Chondrocyte (in vitro differentiated cells): ENCODE results near the gene TDRD7. TPM values are rescaled to one million over a fixed set of nuclear protein-coding genes. Genes with fewer than 3 reads are reported as not detected.

Experiments used
- DNase-seq: peaks from one replicate; pipeline ENCODE4 v3.0.0; 2021; ENCODE audit warnings: mixed read lengths, low spot score
- H3K27ac Mint-ChIP-seq: one replicate; pipeline ENCODE4 v1.8.0; 2021; ENCODE audit warnings: mild to moderate bottlenecking, moderate library complexity, mixed read lengths; ENCODE audit not compliant: unreplicated experiment
- H3K27me3 Mint-ChIP-seq: 2 replicates; pipeline ENCODE4 v1.8.0; 2021; ENCODE audit warnings: low read depth, mixed read lengths
- H3K36me3 Mint-ChIP-seq: 2 replicates; pipeline ENCODE4 v1.8.0; 2021; ENCODE audit warnings: low read depth, mixed read lengths
- H3K4me1 Mint-ChIP-seq: 2 replicates; pipeline ENCODE4 v1.8.0; 2021; ENCODE audit warnings: low read depth, mild to moderate bottlenecking, mixed read lengths
- H3K4me3 Mint-ChIP-seq: one replicate; pipeline ENCODE4 v1.8.0; 2021; ENCODE audit warnings: mild to moderate bottlenecking, moderate library complexity, mixed read lengths; ENCODE audit not compliant: unreplicated experiment
- H3K9me3 Mint-ChIP-seq: 2 replicates; pipeline ENCODE4 v1.8.0; 2021; ENCODE audit warnings: low read depth, mixed read lengths
- total RNA-seq: library from RNA; stranded (reverse); gene quantifications from 3 replicates; pipeline ENCODE4 v1.2.1, GENCODE V29; 2021
- TF ChIP-seq, protein P1 (sequence below): fragments of 200-600 bp; sonication (generic); IDR thresholded peaks from 2 replicates; pipeline ENCODE4 v1.5.0; 2021; ENCODE audit warnings: antibody characterized with exemption, mild to moderate bottlenecking, moderate library complexity

Gene TDRD7
- total RNA-seq, 1 donor from 2014 or later: 9.7 TPM

DNA sequence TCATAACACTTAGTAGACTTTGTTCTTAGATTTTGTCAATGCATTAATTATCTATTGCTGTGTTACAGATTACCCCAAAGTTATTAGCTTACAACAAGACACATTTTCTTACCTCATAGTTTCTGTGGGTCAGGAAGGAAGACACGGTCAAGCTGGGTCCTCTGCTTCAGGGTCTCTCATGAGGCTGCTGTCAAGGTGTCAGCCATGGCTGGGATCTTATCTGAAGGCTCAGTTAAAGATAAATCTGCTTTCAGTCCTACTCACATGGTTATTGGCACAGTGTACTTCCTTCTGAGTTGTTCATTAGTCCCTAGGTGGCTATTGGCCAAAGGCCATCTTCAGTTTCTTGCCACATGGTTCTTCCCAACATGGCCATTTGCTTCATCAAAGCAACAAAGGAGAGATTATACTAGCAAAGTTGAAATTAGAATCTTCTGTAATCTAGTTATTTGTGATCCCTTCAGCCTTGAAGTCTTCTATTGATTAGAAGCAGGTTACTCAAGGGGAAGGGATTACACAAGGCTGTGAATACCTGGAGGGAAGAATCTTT is 25.2 kb downstream of the TDRD7 start:
- H3K27me3 Mint-ChIP-seq: no peaks in the 10 kb centered on the region
- H3K4me3 Mint-ChIP-seq: no peak overlapping the region
- H3K9me3 Mint-ChIP-seq: no peaks in the 10 kb centered on the region

DNA sequence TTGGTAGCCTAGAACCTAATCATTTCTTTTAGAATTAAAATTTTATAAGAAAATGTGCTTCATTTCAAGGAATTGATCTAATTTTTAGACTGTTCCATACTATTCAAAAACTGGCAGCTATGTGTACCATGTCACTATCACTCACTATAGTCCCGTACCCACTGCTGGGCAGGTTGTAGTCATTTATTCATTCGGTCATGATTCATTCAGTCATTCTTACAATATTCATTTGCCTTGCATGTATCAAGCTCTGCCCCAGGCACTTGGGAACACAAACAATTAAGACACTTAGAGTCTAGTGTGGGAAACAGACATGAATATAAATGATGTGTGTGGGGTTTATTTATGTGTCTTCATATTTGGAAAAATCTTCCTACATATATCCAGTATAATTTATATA is 26.4 kb downstream of the TDRD7 start:
- Mint-ChIP-seq H3K27ac (no peak overlapping the region), H3K27me3 (no peaks in the 10 kb centered on the region), H3K4me3 (no peak overlapping the region), H3K36me3 (peaks cover 16% of the 10 kb centered on the region), H3K9me3 (no peaks in the 10 kb centered on the region), H3K4me1 (no peaks in the 10 kb centered on the region)
- no peak for DNase-seq
- TF ChIP-seq, protein P1, sequence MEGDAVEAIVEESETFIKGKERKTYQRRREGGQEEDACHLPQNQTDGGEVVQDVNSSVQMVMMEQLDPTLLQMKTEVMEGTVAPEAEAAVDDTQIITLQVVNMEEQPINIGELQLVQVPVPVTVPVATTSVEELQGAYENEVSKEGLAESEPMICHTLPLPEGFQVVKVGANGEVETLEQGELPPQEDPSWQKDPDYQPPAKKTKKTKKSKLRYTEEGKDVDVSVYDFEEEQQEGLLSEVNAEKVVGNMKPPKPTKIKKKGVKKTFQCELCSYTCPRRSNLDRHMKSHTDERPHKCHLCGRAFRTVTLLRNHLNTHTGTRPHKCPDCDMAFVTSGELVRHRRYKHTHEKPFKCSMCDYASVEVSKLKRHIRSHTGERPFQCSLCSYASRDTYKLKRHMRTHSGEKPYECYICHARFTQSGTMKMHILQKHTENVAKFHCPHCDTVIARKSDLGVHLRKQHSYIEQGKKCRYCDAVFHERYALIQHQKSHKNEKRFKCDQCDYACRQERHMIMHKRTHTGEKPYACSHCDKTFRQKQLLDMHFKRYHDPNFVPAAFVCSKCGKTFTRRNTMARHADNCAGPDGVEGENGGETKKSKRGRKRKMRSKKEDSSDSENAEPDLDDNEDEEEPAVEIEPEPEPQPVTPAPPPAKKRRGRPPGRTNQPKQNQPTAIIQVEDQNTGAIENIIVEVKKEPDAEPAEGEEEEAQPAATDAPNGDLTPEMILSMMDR: no peak

More for the DNA sequence above, 25.2 kb downstream of the TDRD7 start:
- H3K27ac Mint-ChIP-seq: no peak overlapping the region
- no peaks in the 10 kb centered on the region for H3K4me1 Mint-ChIP-seq
- no peak for DNase-seq
- H3K36me3 Mint-ChIP-seq: peaks cover 18% of the 10 kb centered on the region
- TF ChIP-seq, protein P1: no peak

DNA sequence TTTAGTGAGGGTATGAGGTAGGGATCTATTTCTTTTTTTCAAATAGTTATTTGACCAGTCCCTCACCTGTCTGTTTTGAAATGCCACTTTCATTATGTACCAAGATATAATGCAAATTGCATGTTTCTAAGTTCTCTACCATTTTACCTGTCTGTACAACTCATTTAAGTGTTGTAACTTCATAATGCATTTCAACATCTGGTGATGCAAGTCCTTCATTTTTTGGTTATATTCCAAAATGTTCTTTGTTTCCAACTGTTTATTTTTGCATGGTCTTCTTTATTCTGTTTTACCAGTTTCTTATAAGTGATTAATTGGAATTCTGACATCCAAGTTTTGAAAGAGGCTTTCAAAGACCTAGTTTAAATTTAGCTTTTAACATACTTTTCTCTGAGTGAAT is 26.8 kb downstream of the TDRD7 start:
- Mint-ChIP-seq H3K27ac (no peak overlapping the region), H3K27me3 (no peaks in the 10 kb centered on the region), H3K4me1 (no peaks in the 10 kb centered on the region), H3K36me3 (peaks cover 12% of the 10 kb centered on the region), H3K9me3 (no peaks in the 10 kb centered on the region), H3K4me3 (no peak overlapping the region)
- TF ChIP-seq, protein P1: no peak
- no peak for DNase-seq

DNA sequence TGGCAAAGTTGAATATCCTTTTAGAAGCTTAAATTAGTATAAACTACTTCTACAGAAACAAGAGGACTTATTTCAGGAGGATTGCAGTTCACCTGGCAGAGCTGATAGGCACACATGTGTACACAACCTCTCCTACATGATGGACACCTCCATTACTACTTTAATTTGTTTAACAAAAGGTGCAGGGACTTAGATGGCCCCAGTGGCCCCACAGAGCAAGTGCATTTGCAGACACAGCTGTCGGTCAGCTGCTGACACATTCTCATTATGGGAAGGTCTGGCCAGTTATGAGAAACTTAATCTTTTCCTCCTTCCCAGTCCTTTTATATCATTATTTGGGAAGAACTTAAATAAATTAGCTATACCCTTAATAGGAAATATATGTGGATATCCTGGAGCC is 28.3 kb downstream of the TDRD7 start:
- no peaks in the 10 kb centered on the region for H3K9me3 Mint-ChIP-seq
- H3K4me3 Mint-ChIP-seq: no peak overlapping the region
- H3K4me1 Mint-ChIP-seq: no peaks in the 10 kb centered on the region
- no peaks in the 10 kb centered on the region for H3K27me3 Mint-ChIP-seq
- TF ChIP-seq, protein P1: no peak
- H3K36me3 Mint-ChIP-seq: peaks cover 8% of the 10 kb centered on the region
- no peak for DNase-seq
- H3K27ac Mint-ChIP-seq: no peak overlapping the region

- Mint-ChIP-seq H3K9me3 (no peaks in the 10 kb centered on the region), H3K4me3 (no peak overlapping the region), H3K27me3 (no peaks in the 10 kb centered on the region), H3K27ac (no peak overlapping the region), H3K36me3 (peaks cover 11% of the 10 kb centered on the region), H3K4me1 (no peaks in the 10 kb centered on the region)
- no peak for DNase-seq
- TF ChIP-seq, protein P1: no peak
Measured at GRCh38 chr9:97441729-97442128, 29.8 kb downstream of the TDRD7 start.
